Smooth muscle cell (in vitro differentiated cells): ENCODE data around the gene VAMP4. TPM values are rescaled to one million over a fixed set of nuclear protein-coding genes. Genes with fewer than 3 reads are reported as not detected.
A peak's percentile ranks its signal among the peaks of the same experiment; 100 is the strongest.

Experiments used
- DNase-seq: peaks from one replicate; lab custom pipeline; 2025; ENCODE audit not compliant: unreplicated experiment; lab: John Stamatoyannopoulos, UW
- H2AFZ ChIP-seq: fragments of 200-600 bp; sonication (generic); 2 replicates; pipeline ENCODE4 v1.6.0; 2016; ENCODE audit warnings: antibody characterized with exemption, low read depth, mild to moderate bottlenecking
- H3F3A ChIP-seq: fragments of 200-600 bp; sonication (generic); 2 replicates; pipeline ENCODE4 v1.6.0; 2017; ENCODE audit warnings: antibody characterized with exemption, low read depth
- H3K27ac ChIP-seq: fragments of 200-600 bp; sonication (generic); 2 replicates; pipeline ENCODE4 v1.5.1; 2016; ENCODE audit warnings: low read depth, mild to moderate bottlenecking
- H3K27me3 ChIP-seq: fragments of 200-600 bp; sonication (generic); 2 replicates; pipeline ENCODE4 v1.6.1; 2016; ENCODE audit warnings: low read depth, mild to moderate bottlenecking
- H3K36me3 ChIP-seq: fragments of 200-600 bp; sonication (generic); 2 replicates; pipeline ENCODE4 v1.5.1; 2016; ENCODE audit warnings: low read depth
- H3K4me1 ChIP-seq: fragments of 200-600 bp; sonication (generic); 2 replicates; pipeline ENCODE4 v1.5.1; 2016; ENCODE audit warnings: low read depth
- H3K4me2 ChIP-seq: fragments of 200-600 bp; sonication (generic); 2 replicates; pipeline ENCODE4 v1.6.0; 2016; ENCODE audit warnings: mild to moderate bottlenecking
- H3K4me3 ChIP-seq: fragments of 200-600 bp; sonication (generic); 2 replicates; pipeline ENCODE4 v1.5.1; 2016; ENCODE audit warnings: mild to moderate bottlenecking
- H3K79me2 ChIP-seq: fragments of 200-600 bp; sonication (generic); 2 replicates; pipeline ENCODE4 v1.6.0; 2016; ENCODE audit warnings: low read depth, mild to moderate bottlenecking
- H3K9ac ChIP-seq: fragments of 200-600 bp; sonication (generic); 2 replicates; pipeline ENCODE4 v1.6.0; 2016; ENCODE audit warnings: low read depth
- H3K9me3 ChIP-seq: fragments of 200-600 bp; sonication (generic); replicated peaks from 2 replicates; pipeline ENCODE4 v1.5.1; 2016; ENCODE audit warnings: low read depth
- H4K20me1 ChIP-seq: fragments of 200-600 bp; sonication (generic); 2 replicates; pipeline ENCODE4 v1.6.0; 2016; ENCODE audit warnings: low read depth
- WGBS: methylation state at CpG from one replicate; pipeline ENCODE4 v1.1.7; 2016; ENCODE audit warnings: low lambda C conversion rate; 5-methylcytosine and 5-hydroxymethylcytosine counted together
- polyA plus RNA-seq: library from polyadenylated mRNA; unstranded; fragments of >200 nt; fragmentation: Nextera tagmentation; extraction: Ambion mirVana; gene quantifications from 2 replicates; pipeline ENCODE4 v1.2.1, GENCODE V29; 2016
- total RNA-seq: library from RNA; depleted of rRNA; stranded (reverse); fragments of >200 nt; gene quantifications from 2 replicates; pipeline ENCODE4 v1.2.3, GENCODE V29; 2014
- TF ChIP-seq, protein P1 (sequence below): fragments of 200-600 bp; sonication (generic); IDR thresholded peaks from 2 replicates; pipeline ENCODE4 v1.5.1; 2017; ENCODE audit warnings: borderline replicate concordance, mild to moderate bottlenecking, antibody characterized with exemption; ENCODE audit not compliant: insufficient read depth, poor library complexity, severe bottlenecking

Gene VAMP4
- total and polyA plus RNA-seq, 2 experiments from 2014 or later: 15.2 to 17.4 TPM

DNA sequence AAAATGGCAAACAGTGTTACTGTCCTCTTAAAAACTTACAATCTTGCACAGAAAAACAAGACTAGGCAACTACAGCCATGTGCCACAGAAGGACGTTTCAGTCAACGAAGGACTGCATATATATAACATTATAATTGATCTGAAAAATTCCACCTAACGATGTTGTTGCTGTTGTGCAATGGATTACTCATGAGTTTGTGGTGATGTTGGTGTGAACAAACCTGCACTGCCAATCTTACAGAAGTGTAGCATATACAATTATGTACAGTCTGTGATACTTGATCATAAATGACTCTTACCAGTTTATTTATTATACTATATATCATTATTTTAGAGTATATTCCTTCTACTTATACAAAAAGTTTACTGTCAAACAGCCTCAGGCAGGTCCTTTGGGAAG, 6.8 kb upstream of the VAMP4 start:
- no peaks in the 10 kb centered on the region for H3K36me3 ChIP-seq
- no peak for DNase-seq
- no peaks in the 10 kb centered on the region for H3K27me3 ChIP-seq
- no peak overlapping the region for H3K9ac ChIP-seq
- H3F3A ChIP-seq: peaks cover 4% of the 10 kb centered on the region
- H3K27ac ChIP-seq: no peak overlapping the region
- H3K4me2 ChIP-seq: no peak overlapping the region
- no peak overlapping the region for H2AFZ ChIP-seq
- H3K9me3 ChIP-seq: no peaks in the 10 kb centered on the region
- WGBS: 79% methylated on average over 3 of the region's 3 CpGs
- H4K20me1 ChIP-seq: no peaks in the 10 kb centered on the region
- no peaks in the 10 kb centered on the region for H3K79me2 ChIP-seq
- no peaks in the 10 kb centered on the region for H3K4me1 ChIP-seq
- no peak overlapping the region for H3K4me3 ChIP-seq
- TF ChIP-seq, protein P1, sequence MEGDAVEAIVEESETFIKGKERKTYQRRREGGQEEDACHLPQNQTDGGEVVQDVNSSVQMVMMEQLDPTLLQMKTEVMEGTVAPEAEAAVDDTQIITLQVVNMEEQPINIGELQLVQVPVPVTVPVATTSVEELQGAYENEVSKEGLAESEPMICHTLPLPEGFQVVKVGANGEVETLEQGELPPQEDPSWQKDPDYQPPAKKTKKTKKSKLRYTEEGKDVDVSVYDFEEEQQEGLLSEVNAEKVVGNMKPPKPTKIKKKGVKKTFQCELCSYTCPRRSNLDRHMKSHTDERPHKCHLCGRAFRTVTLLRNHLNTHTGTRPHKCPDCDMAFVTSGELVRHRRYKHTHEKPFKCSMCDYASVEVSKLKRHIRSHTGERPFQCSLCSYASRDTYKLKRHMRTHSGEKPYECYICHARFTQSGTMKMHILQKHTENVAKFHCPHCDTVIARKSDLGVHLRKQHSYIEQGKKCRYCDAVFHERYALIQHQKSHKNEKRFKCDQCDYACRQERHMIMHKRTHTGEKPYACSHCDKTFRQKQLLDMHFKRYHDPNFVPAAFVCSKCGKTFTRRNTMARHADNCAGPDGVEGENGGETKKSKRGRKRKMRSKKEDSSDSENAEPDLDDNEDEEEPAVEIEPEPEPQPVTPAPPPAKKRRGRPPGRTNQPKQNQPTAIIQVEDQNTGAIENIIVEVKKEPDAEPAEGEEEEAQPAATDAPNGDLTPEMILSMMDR: no peak

DNA sequence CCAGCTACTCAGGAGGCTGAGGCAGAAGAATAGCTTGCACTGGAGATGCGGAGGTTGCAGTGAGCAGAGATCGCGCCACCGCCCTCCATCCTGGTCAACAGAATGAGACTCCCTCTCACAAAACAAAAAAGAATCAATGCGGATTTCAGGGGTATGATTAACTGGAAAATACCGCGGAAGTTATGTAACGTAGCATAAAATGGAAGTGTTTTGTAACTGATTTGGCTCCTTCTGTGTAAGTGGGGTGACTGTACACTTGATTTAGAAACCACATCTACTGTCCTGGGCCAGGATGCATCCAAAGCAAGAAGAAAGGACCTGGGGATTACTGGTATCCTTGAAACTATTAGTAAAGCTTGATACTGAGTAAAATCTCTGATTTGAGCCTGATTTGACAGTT, 3.1 kb upstream of the VAMP4 start:
- Histone ChIP-seq H2AFZ (no peak overlapping the region), H4K20me1 (no peaks in the 10 kb centered on the region), H3K36me3 (no peaks in the 10 kb centered on the region), H3K27me3 (no peaks in the 10 kb centered on the region), H3K4me1 (peaks cover 11% of the 10 kb centered on the region), H3K4me2 (no peak overlapping the region), H3K9ac (no peak overlapping the region), H3K27ac (no peak overlapping the region), H3K79me2 (peaks cover 16% of the 10 kb centered on the region), H3K9me3 (no peaks in the 10 kb centered on the region), H3F3A (peaks cover 4% of the 10 kb centered on the region), H3K4me3 (no peak overlapping the region)
- WGBS: over 99% methylated on average over 8 of the region's 8 CpGs
- DNase-seq: no peak
- TF ChIP-seq, protein P1: no peak

DNA sequence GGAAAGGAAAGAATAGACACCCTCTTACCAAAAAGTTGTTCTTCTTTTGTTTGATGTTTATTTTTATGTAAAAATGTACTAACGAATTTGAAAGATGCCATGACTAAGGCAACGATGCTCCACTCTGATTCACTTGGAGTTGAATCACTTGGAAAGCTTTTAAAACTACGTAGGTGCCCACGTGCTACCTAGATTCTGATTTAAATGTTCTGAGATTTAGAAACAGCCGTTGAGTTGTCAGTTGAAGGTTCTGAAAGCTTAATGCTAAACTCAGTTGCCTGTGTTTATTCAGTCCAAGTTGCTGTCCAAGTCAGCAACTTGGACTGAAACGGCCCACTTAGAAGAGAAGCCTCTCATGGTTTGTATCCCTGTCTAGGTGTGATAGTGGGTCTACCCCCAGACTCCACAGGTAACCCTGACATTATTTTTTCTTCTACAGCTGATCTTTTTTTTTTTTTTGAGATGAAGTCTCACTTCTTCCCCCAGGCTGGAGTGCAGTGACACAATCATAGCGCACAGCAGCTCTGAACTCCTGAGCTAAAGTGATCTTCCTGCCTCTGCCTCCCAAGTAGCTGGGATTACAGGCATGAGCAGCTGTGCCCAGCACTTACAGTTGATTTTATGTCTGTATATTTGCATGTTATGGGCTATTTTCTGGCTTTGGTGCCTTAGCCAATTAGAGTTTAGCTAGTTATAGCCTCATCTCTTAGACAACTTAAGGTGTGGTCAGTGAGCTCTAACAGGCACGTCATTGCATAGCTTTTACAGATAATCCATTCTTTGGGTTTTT, 1.4 kb upstream of the VAMP4 start:
- Histone ChIP-seq H3K4me1 (peaks cover 11% of the 10 kb centered on the region), H3K27ac (peak overlapping the region; percentile 97), H3K9me3 (no peaks in the 10 kb centered on the region), H3K27me3 (no peaks in the 10 kb centered on the region), H2AFZ (peak overlapping the region; percentile 23), H3F3A (peaks cover 4% of the 10 kb centered on the region), H3K79me2 (peaks cover 20% of the 10 kb centered on the region), H4K20me1 (no peaks in the 10 kb centered on the region), H3K9ac (peak overlapping the region; percentile 95), H3K4me2 (peak overlapping the region; percentile 95), H3K36me3 (no peaks in the 10 kb centered on the region), H3K4me3 (peak overlapping the region; percentile 90)
- WGBS: 20% methylated on average over 8 of the region's 8 CpGs
- no peak for DNase-seq
- TF ChIP-seq, protein P1: no peak

DNA sequence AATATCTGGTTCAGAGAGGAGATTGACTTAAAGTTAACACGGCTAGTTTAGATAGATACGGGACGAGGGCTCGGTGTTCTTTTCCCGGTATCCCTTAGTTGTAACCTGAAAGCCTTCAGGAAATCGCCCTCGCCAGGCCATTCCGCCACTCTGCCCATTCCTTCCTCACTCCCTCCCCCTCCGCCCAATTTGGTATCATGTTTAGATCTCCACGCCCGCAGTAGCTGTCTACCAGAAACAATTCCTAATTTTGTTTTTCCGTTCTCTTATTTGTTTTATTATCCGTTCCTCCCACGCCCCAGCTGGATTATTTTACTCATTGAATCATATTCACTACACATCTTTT, 685 bp upstream of the VAMP4 start:
- TF ChIP-seq, protein P1: no peak
- DNase-seq: no peak
- H3K9me3 ChIP-seq: no peaks in the 10 kb centered on the region

More for the DNA sequence above, 685 bp upstream of the VAMP4 start:
- peak overlapping the region; percentile 99 for H2AFZ ChIP-seq
- H3K36me3 ChIP-seq: peaks cover 2% of the 10 kb centered on the region
- H3K27ac ChIP-seq: peak overlapping the region; percentile 97
- peaks cover 21% of the 10 kb centered on the region for H3K79me2 ChIP-seq
- H3K4me3 ChIP-seq: peak overlapping the region; percentile 90
- H3F3A ChIP-seq: peaks cover 4% of the 10 kb centered on the region
- under 1% methylated on average over 14 of the region's 14 CpGs for WGBS
- peak overlapping the region; percentile 95 for H3K4me2 ChIP-seq
- H4K20me1 ChIP-seq: no peaks in the 10 kb centered on the region
- peak overlapping the region; percentile 95 for H3K9ac ChIP-seq
- H3K27me3 ChIP-seq: no peaks in the 10 kb centered on the region
- peaks cover 11% of the 10 kb centered on the region for H3K4me1 ChIP-seq
